Vagina (tissue), 2 donors: ENCODE measurements around the gene CAMSAP1.

Source experiments
- POLR2AphosphoS5 ChIP-seq, 2 donors: sonication (generic); formaldehyde crosslinking; IDR thresholded peaks; one replicate each; pipeline ENCODE4 v1.9.0; 2017; ENCODE audit warnings: antibody characterized with exemption in 2 of 2, mild to moderate bottlenecking in 2 of 2, low read depth in 1 of 2; ENCODE audit not compliant: insufficient read depth in 1 of 2
- TF ChIP-seq, protein P1 (sequence below), 3 experiments: fragments of 450-650 bp in 2 of 3; fragments of 200-600 bp in 1 of 3; sonication (generic) in 1 of 3; IDR thresholded peaks; one replicate each; pipeline ENCODE4 v1.5.1; 2017 to 2019; ENCODE audit warnings: antibody characterized with exemption in 3 of 3, mild to moderate bottlenecking in 2 of 3, moderate library complexity in 2 of 3

DNA sequence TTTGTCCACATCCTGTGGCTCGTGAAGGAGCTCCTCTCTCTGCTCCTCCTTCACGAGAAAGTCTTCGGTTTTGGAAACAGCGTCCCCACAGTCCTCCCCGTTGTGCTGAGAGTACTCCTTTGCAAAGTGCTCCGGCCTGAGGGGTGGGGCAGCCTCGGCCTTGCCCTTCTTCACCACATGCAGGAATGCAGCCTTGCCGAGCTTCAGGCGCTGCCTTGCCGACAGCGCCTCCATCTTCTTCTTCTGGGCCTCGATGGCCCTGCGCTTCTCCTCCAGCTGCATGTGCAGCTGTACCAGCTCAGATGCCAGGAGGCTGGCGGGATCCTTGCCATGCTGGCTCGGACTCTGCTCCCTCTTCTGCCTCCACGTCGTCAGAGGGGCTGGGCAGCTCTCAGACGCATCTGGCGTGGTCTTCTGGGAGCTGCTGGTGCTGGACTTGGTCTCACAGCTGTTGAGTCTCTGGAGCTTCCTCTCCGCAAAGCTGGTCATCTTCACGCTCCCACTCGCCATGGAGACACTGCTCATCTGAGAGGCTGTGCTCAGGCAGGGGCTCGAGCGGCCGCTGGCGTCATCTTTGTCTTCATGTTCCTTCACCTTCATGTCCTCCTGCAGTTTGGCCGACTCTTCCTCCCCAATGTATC, 85.5 kb downstream of the CAMSAP1 start:
- TF ChIP-seq, protein P1, sequence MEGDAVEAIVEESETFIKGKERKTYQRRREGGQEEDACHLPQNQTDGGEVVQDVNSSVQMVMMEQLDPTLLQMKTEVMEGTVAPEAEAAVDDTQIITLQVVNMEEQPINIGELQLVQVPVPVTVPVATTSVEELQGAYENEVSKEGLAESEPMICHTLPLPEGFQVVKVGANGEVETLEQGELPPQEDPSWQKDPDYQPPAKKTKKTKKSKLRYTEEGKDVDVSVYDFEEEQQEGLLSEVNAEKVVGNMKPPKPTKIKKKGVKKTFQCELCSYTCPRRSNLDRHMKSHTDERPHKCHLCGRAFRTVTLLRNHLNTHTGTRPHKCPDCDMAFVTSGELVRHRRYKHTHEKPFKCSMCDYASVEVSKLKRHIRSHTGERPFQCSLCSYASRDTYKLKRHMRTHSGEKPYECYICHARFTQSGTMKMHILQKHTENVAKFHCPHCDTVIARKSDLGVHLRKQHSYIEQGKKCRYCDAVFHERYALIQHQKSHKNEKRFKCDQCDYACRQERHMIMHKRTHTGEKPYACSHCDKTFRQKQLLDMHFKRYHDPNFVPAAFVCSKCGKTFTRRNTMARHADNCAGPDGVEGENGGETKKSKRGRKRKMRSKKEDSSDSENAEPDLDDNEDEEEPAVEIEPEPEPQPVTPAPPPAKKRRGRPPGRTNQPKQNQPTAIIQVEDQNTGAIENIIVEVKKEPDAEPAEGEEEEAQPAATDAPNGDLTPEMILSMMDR (IDR thresholded peaks at IDR 0.05): no peak
- TF ChIP-seq POLR2AphosphoS5 (IDR thresholded peaks at IDR 0.05; ENCODE audit: insufficient read depth in 1 of 2, low read depth in 1 of 2): no peak
